K562 (cell line): ENCODE measurements around the gene MAGI2. TPM values are rescaled to one million over a fixed set of nuclear protein-coding genes. Genes with fewer than 3 reads are reported as not detected.

Experiments used
- ATAC-seq: fragments of 200-7000 bp; cut with Tn5 transposase; 3 replicates; pipeline ENCODE4 v1.9.1; 2020; ENCODE audit warnings: moderate library complexity
- BruUV-seq: library from RNA; stranded (reverse); fragments of 400-500 nt; replicated peaks from 2 replicates; lab custom pipeline; 2021; lab: Mats Ljungman, UMichigan
- CTCF ChIA-PET: fragments of 300-600 bp; formaldehyde crosslinking; extraction: SDS; loops from one replicate; lab custom pipeline; 2021; ENCODE audit warnings: low intra/inter-chr PET ratio; lab: Yijun Ruan, JAX
- POLR2A ChIA-PET: fragments of 300-600, 350-650 bp; sonication (Branson Sonifier 250); formaldehyde crosslinking; extraction: SDS; loops from one replicate; lab custom pipeline; 2021; ENCODE audit warnings: antibody characterized with exemption, inconsistent platforms; lab: Yijun Ruan, JAX
- DNase-seq, 4 experiments: peaks; one replicate each; pipeline versions ENCODE4 v3.0.0 to v3.0.0-alpha.2; 2011 to 2018; ENCODE audit warnings: low spot score in 3 of 4, mixed read lengths in 3 of 4; ENCODE audit errors: extremely low read depth in 1 of 4
- FAIRE-seq: peaks from 2 replicates; lab custom pipeline; 2011; peaks lifted over from hg19 to GRCh38; lab: Jason Lieb, UNC
- H2AFZ ChIP-seq: 2 replicates; pipeline ENCODE4 v1.6.0; 2011; ENCODE audit warnings: low read depth, low read length, control low read depth, inconsistent platforms
- H3K27ac ChIP-seq: fragments of 200-600 bp; 3 replicates; pipeline ENCODE4 v1.8.0; 2011; ENCODE audit warnings: low read depth, mild to moderate bottlenecking, control low read depth, inconsistent platforms, low read length, moderate library complexity, mixed read lengths; ENCODE audit errors: extremely low read depth
- H3K27me3 ChIP-seq, 2 experiments: fragments of 300-600 bp in 1 of 2; 2 replicates in 1 of 2; 3 replicates in 1 of 2; pipeline versions ENCODE4 v1.6.0 to v1.8.0; 2011; ENCODE audit warnings: inconsistent platforms in 2 of 2, low read length in 2 of 2, mild to moderate bottlenecking in 1 of 2, mixed read lengths in 1 of 2, moderate library complexity in 1 of 2; ENCODE audit not compliant: control insufficient read depth in 2 of 2, insufficient read depth in 2 of 2
- H3K36me3 ChIP-seq: fragments of 300-600 bp; 3 replicates; pipeline ENCODE4 v1.8.0; 2011; ENCODE audit warnings: mild to moderate bottlenecking, low read length, inconsistent platforms; ENCODE audit not compliant: control insufficient read depth, insufficient read depth
- H3K4me1 ChIP-seq, 2 experiments: fragments of 200-600 bp in 1 of 2; replicated peaks in 1 of 2; 2 replicates in 1 of 2; 3 replicates in 1 of 2; pipeline versions ENCODE4 v1.5.1 to v1.8.0; 2011; ENCODE audit warnings: inconsistent platforms in 2 of 2, low read length in 2 of 2, mild to moderate bottlenecking in 1 of 2, mixed read lengths in 1 of 2, moderate library complexity in 1 of 2; ENCODE audit not compliant: control insufficient read depth in 2 of 2, insufficient read depth in 2 of 2
- H3K4me2 ChIP-seq: 2 replicates; pipeline ENCODE4 v1.6.1; 2011; ENCODE audit warnings: low read length, control low read depth, inconsistent platforms, mixed read lengths; ENCODE audit not compliant: insufficient read depth
- H3K4me3 ChIP-seq: fragments of 200-600 bp; sonication (generic), shearing (Covaris generic); 2 replicates; pipeline ENCODE4 v1.5.1; 2016; ENCODE audit warnings: control low read depth, inconsistent platforms
- H3K79me2 ChIP-seq: fragments of 200-600 bp; 3 replicates; pipeline ENCODE4 v1.8.0; 2011; ENCODE audit warnings: low read length, inconsistent platforms; ENCODE audit not compliant: control insufficient read depth, insufficient read depth
- H3K9ac ChIP-seq, 2 experiments: 2 replicates each; pipeline versions ENCODE4 v1.6.0 to v1.6.1; 2011; ENCODE audit warnings: low read depth in 2 of 2, low read length in 2 of 2, control low read depth in 1 of 2, inconsistent platforms in 1 of 2, mild to moderate bottlenecking in 1 of 2, mixed read lengths in 1 of 2; ENCODE audit not compliant: insufficient read depth in 1 of 2
- H3K9me1 ChIP-seq: one replicate; pipeline ENCODE4 v1.6.0; 2011; ENCODE audit warnings: inconsistent platforms, mild to moderate bottlenecking, low read length, moderate library complexity; ENCODE audit not compliant: control insufficient read depth, insufficient read depth
- H3K9me3 ChIP-seq: replicated peaks from 2 replicates; pipeline ENCODE4 v1.5.1; 2011; ENCODE audit warnings: low read depth, low read length, inconsistent platforms; ENCODE audit not compliant: control insufficient read depth, insufficient read depth
- H4K20me1 ChIP-seq: replicated peaks from 2 replicates; pipeline ENCODE4 v1.6.1; 2011; ENCODE audit warnings: low read length, inconsistent platforms, mixed read lengths; ENCODE audit not compliant: control insufficient read depth, insufficient read depth
- EP300 ChIP-seq: IDR thresholded peaks from 2 replicates; pipeline ENCODE4 v1.6.1; 2012; ENCODE audit warnings: low read length, improper control_type of control experiment
- HOXB6 ChIP-seq: fragments of 250-450 bp; sonication (Bioruptor Pico); IDR thresholded peaks from 2 replicates; pipeline ENCODE4 v1.5.1; 2022; ENCODE audit warnings: mild to moderate bottlenecking, borderline replicate concordance
- KLF13 ChIP-seq: fragments of 450-650 bp; IDR thresholded peaks from 2 replicates; pipeline ENCODE4 v1.6.1; 2016; ENCODE audit warnings: missing genetic modification characterization, low read depth, mild to moderate bottlenecking, missing compliant biosample characterization, moderate library complexity, borderline replicate concordance
- MXD1 ChIP-seq: fragments of 250-450 bp; sonication (Bioruptor Pico); IDR thresholded peaks from 2 replicates; pipeline ENCODE4 v1.8.0; 2021; ENCODE audit warnings: borderline replicate concordance, mild to moderate bottlenecking, moderate library complexity; ENCODE audit not compliant: poor library complexity, severe bottlenecking
- NCOA6 ChIP-seq: fragments of 450-650 bp; IDR thresholded peaks from 2 replicates; pipeline ENCODE4 v1.6.1; 2017; ENCODE audit warnings: mild to moderate bottlenecking
- NR2C1 ChIP-seq, 2 experiments: fragments of 450-650 bp; IDR thresholded peaks; 2 replicates each; pipeline ENCODE4 v1.6.1; 2017; ENCODE audit warnings: mild to moderate bottlenecking in 2 of 2, antibody characterized with exemption in 1 of 2, inconsistent platforms in 1 of 2, missing compliant biosample characterization in 1 of 2, missing genetic modification characterization in 1 of 2
- PATZ1 ChIP-seq: fragments of 250-450 bp; sonication (Bioruptor Pico); IDR thresholded peaks from 2 replicates; pipeline ENCODE4 v1.5.0; 2020; ENCODE audit warnings: mild to moderate bottlenecking, borderline replicate concordance
- PURB ChIP-seq: sonication (generic); formaldehyde crosslinking; IDR thresholded peaks from 2 replicates; pipeline ENCODE4 v1.9.0; 2021; ENCODE audit warnings: low read depth, mild to moderate bottlenecking, missing genetic modification reagents
- RAD51 ChIP-seq: fragments of 450-650 bp; IDR thresholded peaks from 2 replicates; pipeline ENCODE4 v1.7.1; 2016; ENCODE audit warnings: low read depth, mild to moderate bottlenecking, borderline replicate concordance
- RERE ChIP-seq: sonication (generic); formaldehyde crosslinking; IDR thresholded peaks from 2 replicates; pipeline ENCODE4 v1.8.0; 2023; ENCODE audit warnings: missing genetic modification reagents, mild to moderate bottlenecking, borderline replicate concordance
- RFX5 ChIP-seq: IDR thresholded peaks from 2 replicates; pipeline ENCODE4 v1.6.1; 2011; ENCODE audit warnings: low read depth, mild to moderate bottlenecking, improper control_type of control experiment, low read length
- TFAM ChIP-seq: fragments of 250-450 bp; sonication (Bioruptor Pico); conservative IDR thresholded peaks from 2 replicates; pipeline ENCODE4 v1.5.0; 2021; ENCODE audit warnings: mild to moderate bottlenecking, moderate library complexity
- ZBTB7A ChIP-seq: IDR thresholded peaks from 2 replicates; pipeline ENCODE4 v1.6.1; 2011; ENCODE audit warnings: low read depth, mild to moderate bottlenecking, low read length, moderate library complexity, borderline replicate concordance; ENCODE audit not compliant: control insufficient read depth
- ZNF175 ChIP-seq: fragments of 200-800 bp; sonication (Bioruptor generic); IDR thresholded peaks from 2 replicates; pipeline ENCODE4 v1.6.1; 2016; ENCODE audit warnings: low read depth, mild to moderate bottlenecking, missing genetic modification characterization, missing compliant biosample characterization
- ZNF76 ChIP-seq: fragments of 250-450 bp; sonication (Bioruptor Pico); IDR thresholded peaks from 2 replicates; pipeline ENCODE4 v1.4.0; 2020; ENCODE audit warnings: mild to moderate bottlenecking, moderate library complexity, borderline replicate concordance
- WGBS: fragments of 100-300 bp; shearing (Covaris generic); methylation state at CpG from one replicate; pipeline ENCODE4 v1.1.6; 2016; ENCODE audit warnings: low coverage, mixed read lengths; ENCODE audit not compliant: insufficient coverage; ENCODE audit errors: missing lambda C conversion rate; 5-methylcytosine and 5-hydroxymethylcytosine counted together
- in situ Hi-C: fragments of 300-500 bp; cut with MboI; formaldehyde crosslinking; loops from 4 replicates; pipeline ENCODE4 v1.15.0; 2018; ENCODE audit warnings: inconsistent platforms, mixed read lengths
- intact Hi-C: fragments of 100-400 bp; cut with micrococcal nuclease; formaldehyde crosslinking; loops from 2 replicates; pipeline ENCODE4 v1.14.2; 2022
- polyA plus RNA-seq, 8 experiments: library from polyadenylated mRNA; depleted of rRNA in 4 of 8; stranded (reverse) in 5 of 8; unstranded in 3 of 8; fragments of >200 nt; fragmentation: Nextera tagmentation in 2 of 8; fragmentation: Illumina TruSeq in 1 of 8; extraction: Ambion mirVana in 2 of 8; extraction: Trizol in 1 of 8; gene quantifications; 2 replicates each; pipeline versions ENCODE4 v1.2.1 to v1.2.3, GENCODE V29; 2011 to 2014; ENCODE audit warnings: inconsistent platforms in 1 of 8, missing spikeins in 1 of 8
- total RNA-seq, 7 experiments: library from RNA; depleted of rRNA in 6 of 7; stranded (reverse); fragments of >200 nt in 6 of 7; fragmentation: Illumina TruSeq in 2 of 7; extraction: Trizol in 2 of 7; gene quantifications; 2 replicates each; pipeline versions ENCODE4 v1.2.1 to v1.2.3, GENCODE V29; 2011 to 2021; ENCODE audit warnings: low replicate concordance in 1 of 7

MAGI2 gene
- total and polyA plus RNA-seq, 9 of the 15 experiments (the other 6 are each of a cell fraction or from before 2014, with no cell fraction given), result 0.27 to 1.4 (median 0.70) TPM

DNA sequence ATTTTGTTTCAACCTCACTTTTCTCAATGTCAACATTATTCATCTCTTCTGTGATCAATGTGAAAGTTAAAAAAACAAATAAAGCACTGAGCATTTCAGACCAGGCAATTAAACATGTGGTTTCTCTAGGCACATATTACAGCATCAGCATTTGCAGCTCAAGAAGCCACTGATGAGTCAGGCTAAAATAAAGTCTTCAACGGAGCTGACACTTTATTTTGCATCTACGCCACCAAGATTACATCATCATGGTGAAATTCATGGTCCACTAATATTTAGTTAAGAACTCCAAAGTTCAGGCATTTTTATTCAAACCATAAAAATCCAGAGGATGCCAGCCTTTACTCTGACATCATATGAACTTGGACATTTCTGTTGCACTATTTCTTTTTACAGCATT is 33.0 kb downstream of the MAGI2 start:
- H3K9me3 ChIP-seq, result 0 out of 2 replicates have a peak, but pooled peaks cover 3% of the 10 kb centered on the region
- WGBS, result 0% methylated on average over 2 of the region's 2 CpGs
- intact Hi-C loops, result no loop called here
- TF ChIP-seq ZBTB7A, result no peak
- no peak for TF ChIP-seq RERE (CRISPR knock-in tag)
- no peak for TF ChIP-seq NR2C1 (IDR thresholded peaks at IDR 0.05)
- TF ChIP-seq NR2C1 (tag; IDR thresholded peaks at IDR 0.05), result no peak
- TF ChIP-seq PURB, result no peak
- no peak for TF ChIP-seq MXD1 (CRISPR knock-in tag)
- TF ChIP-seq ZNF175, result no peak
- TF ChIP-seq PATZ1 (CRISPR knock-in tag), result no peak
- TF ChIP-seq RFX5, result no peak
- no peak for TF ChIP-seq ZNF76 (CRISPR knock-in tag)
- no peak for TF ChIP-seq HOXB6 (CRISPR knock-in tag)
- no peak for TF ChIP-seq RAD51
- TF ChIP-seq NCOA6, result no peak
- TF ChIP-seq EP300, result no peak
- TF ChIP-seq KLF13 (tag), result no peak
- TF ChIP-seq TFAM (CRISPR knock-in tag), result no peak

More for the DNA sequence above, 33.0 kb downstream of the MAGI2 start:
- Histone ChIP-seq H3K36me3 (no peaks in the 10 kb centered on the region), H3K27me3 (no peaks in the 10 kb centered on the region), H4K20me1 (no peaks in the 10 kb centered on the region), H3K79me2 (no peaks in the 10 kb centered on the region), H3K27ac (no peak overlapping the region), H3K4me3 (no peak overlapping the region), H2AFZ (no peak overlapping the region), H3K4me2 (no peak overlapping the region), H3K9ac (no peak overlapping the region), H3K9me1 (no peaks in the 10 kb centered on the region), H3K4me1 (no peaks in the 10 kb centered on the region)
- ChIA-PET CTCF (no interaction called here), POLR2A (no interaction called here)
- no TSS peak for BruUV-seq
- DNase-seq (no peak), FAIRE-seq (no peak), ATAC-seq (no peak)
- in situ Hi-C loops, result no loop called here
